HG03571 (cell line): ENCODE results near the gene MTA1.

Source experiments
- ATAC-seq: cut with Tn5 transposase; IDR thresholded peaks from one replicate; pipeline ENCODE4 v1.9.1; 2021; ENCODE audit not compliant: unreplicated experiment

The MTA1 gene

DNA sequence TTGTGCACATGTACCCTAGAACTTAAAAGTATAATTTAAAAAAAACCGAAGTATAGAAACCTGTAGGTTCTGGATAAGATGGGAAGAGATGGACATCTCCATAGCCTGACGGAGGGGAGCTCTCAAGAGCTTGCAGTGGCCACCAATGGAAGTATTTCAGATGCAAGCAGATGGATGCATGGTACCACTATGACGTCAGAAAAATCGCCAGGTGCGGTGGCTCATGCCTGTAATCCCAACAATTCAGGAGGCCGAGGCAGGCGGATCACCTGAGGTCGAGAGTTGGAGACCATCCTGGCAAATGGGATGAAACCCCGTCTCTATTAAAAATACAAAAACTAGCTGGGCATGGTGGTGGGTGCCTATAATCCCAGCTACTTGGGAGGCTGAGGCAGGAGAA lies 17.9 kb upstream of the MTA1 start:
- no peak for ATAC-seq

DNA sequence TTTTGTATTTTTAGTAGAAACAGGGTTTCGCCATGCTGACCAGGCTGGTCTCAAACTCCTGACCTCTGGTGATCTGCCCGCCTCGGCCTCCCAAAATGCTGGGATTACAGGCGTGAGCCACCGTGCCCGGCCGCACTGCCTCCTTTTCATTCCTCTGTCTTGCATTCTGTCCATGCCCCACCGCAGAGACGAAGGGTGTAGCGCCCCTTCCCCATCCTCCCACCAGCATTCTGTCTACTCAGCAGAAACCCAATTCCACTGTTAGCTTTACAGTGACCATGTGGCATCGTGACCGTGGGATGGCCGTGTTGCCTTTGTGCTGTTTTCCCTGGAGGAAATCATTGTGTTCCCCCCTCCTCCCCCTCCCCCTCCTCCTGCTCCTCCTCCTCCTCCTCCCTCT lies 11.0 kb upstream of the MTA1 start:
- ATAC-seq, result no peak

DNA sequence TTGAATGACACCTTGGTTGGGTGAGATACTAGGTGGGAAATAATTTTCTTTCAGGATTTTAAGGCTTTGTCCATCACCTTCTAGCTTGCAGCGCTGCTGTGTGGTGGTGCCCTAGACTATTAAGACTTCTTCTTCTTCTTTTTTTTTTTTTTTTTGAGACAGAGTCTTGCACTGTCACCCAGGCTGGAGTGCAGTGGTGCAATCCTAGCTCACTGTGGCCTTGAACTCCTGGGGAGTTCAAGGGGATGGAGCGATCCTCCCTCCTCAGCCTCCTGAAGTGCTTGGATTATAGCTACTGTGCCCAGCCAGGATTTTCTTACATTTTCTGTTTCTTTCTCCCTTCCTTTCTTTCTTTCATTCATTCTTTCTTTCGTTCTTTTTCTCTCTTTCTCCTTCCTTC lies 10.3 kb upstream of the MTA1 start:
- no peak for ATAC-seq

GRCh38 chr14:105410642-105411016 lies 9.0 kb upstream of the MTA1 start:
- ATAC-seq, result no peak

DNA sequence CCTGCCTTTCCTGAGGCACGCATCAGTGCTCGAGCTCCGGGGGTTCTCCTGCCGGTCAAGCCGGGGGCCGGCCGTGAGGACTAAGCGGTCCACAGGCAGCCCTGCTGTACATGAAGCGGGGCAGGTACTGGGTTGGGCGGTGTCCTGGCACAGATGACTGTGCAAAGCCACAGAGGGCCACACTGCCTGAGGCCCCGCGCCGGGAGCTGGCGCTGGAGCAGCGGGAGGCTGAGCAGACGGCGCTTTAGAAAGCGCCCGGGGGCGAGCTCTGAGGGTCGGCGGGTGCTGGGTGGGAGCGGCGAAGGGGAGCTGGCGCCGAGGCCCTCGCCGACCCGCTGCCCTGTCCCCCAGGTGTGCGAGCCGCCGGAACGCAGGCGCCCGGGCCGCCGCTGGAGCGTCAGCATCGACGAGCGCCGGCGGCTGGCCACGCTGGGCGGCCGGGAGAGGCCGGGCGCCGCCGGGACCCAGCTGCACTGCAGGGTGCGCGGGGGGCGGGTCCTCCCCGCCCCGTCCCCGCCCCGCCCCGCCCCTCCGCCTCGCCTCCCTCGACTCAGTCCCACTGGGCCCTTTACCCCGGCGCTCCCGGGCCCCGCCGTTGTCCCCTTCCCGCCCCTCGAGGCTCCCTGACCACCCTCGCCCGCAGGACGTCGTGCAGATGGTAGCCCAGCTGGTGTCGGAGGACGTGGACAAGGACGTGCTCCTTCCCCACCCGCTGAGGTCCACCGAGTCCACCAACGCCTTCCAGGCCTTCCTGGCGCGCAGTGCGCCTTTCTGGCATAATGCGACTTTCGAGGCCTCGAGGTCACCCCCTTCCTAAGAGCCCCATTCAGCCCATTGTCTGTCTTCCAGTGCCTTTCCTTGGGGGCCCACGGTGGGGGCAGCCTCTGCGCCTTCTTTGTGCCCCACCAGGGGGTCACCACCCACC lies 8.3 kb upstream of the MTA1 start:
- no peak for ATAC-seq

GRCh38 chr14:105411985-105412770 lies 7.4 kb upstream of the MTA1 start:
- ATAC-seq, result no peak

GRCh38 chr14:105412771-105413543 lies 6.7 kb upstream of the MTA1 start:
- no peak for ATAC-seq

GRCh38 chr14:105413544-105413886 lies 6.1 kb upstream of the MTA1 start:
- ATAC-seq, result no peak

DNA sequence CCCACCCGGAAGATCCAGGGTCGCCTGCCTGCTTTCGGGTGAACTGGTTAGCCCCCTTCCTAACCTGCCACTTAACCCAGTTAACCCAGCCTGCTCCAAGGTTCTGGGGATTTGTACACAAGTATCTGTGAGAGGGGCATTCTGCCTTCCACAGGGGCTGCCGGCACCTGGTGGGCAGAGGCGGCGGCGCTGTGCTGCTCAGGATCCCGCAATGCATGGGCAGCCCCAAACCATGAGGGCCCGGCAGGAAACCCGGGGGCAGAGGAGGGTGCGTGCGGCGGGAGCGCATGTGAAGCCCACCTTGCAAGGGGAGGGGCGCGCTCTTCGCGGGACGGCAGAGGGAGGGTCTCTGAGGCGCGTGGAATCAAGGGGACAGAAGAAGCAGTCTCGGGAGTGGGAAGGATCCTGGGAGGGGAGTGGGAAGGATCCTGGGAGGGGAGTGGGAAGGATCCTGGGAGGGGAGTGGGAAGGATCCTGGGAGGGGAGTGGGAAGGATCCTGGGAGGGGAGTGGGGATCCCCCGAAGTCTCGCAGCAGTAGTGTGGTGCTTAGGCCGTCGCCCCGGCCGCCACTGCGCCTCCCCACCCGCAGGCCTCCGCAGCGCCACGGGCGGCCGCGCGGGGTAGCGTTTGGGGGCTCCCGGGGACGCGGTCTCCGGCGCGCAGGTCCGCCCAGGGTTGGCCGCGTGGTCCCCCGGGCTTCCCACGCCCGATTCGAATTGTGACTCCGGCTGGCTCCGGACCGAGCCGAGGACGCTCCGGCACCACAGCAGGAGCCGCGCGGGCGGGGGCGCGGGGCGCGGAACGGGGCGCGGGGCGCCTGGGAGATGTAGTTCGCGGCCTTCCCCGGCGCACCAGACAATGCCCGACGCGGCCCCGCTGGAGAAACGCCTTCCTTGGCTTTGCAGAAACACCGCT lies 4.9 kb upstream of the MTA1 start:
- ATAC-seq, result no peak

DNA sequence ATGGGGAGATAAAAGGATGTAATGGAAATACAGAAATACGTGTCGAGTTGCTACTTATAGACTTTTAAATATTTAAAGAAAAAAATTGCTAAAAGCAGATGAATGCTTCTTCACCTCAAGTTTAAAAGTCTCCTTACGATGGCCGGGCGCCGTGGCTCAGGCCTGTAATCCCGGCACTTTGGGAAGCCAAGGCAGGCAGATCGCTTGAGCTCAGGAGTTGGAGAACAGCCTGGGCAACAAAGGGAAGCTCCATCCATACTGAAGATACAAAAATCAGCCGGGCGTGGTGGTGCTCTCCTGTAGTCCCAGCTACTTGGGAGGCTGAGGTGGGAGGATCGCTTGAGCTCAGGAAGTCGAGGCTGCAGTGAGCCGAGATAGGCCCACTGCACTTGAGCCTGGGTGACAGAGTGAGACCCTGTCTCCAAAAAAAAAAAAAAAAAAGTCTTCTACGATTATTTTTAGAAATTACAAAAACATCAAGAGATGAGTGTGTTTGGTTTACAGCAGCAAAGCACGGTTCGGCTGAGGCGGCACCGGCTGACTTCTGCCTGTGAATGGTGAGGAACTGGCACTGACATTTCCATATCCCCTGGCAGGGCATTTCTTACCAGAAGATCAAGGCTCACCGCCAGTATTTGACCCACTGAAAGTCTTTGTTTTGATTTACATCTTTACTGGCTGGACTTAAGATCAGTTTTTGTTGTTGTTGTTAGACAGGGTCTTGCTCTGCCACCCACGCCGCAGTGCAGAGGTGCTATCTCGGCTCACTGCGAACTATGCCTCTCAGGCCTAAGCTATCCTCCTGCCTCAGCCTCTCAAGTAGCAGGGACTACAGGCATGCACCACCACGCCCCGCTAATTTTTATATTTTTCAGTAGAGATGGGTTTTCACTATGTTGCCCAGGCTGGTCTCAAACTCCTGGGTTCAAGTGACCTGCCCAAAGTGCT lies 3.9 kb upstream of the MTA1 start:
- ATAC-seq, result no peak

GRCh38 chr14:105416671-105417070 lies 3.0 kb upstream of the MTA1 start:
- no peak for ATAC-seq

DNA sequence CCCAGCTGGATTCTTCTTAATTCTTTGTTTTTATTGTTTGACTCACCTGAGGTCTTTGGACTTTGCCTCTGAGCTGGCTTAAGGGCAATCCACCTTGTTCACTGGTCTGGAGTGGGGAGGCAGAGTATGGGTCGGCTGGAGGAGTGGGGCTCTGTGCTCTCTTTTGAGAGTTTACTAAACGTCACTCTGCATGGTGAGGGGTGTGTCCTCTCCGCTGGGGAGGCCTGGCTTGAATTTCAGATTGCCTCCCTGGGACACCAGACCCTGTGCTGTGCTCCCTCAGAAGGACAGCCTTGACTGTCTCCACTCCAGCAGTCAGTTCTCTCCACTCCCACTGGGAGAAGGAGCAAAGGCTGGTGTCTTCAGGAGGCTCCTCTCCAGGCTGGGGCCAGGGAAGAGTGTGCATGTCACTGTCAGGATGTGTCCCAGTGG lies 1.9 kb upstream of the MTA1 start:
- ATAC-seq, result no peak

- ATAC-seq, result no peak
Measured at GRCh38 chr14:105418269-105419194, 1.1 kb upstream of the MTA1 start.

GRCh38 chr14:105420101-105420973 lies 710 bp downstream of the MTA1 start:
- no peak for ATAC-seq

DNA sequence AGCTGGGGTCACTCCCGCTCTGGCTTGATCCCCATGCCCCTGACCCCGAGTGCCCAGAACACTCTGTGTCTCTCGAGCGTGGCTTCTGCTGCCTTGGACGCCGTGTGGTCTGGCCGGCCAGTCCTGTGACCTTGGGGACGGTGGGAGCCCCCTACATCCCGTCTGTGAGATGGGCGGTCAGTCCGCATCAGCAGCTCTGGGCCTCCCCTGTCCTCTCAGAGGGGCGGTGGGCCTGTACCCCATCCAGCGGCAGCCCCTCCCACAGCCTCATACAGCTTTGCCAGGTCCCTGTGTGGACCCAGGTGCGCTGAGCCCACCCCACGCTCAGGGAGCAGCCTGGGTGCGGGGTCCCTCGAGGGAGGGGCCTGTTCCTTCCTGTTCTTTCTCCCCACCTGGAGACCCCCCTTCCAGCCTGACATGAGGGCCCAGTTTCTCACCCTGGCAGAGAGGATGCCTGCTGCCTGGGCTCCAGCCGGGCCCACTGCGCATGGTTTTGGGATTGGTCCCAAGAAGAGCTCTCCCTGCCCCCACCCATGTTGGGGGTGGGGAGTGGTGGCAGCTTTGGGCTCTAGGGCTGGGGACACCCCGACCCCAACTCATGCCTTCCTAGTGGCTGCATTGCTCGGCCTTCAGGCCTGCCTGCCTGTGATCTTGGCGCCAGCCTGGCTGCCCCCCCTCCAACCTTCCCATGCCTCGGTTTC lies 1.5 kb downstream of the MTA1 start:
- no peak for ATAC-seq

DNA sequence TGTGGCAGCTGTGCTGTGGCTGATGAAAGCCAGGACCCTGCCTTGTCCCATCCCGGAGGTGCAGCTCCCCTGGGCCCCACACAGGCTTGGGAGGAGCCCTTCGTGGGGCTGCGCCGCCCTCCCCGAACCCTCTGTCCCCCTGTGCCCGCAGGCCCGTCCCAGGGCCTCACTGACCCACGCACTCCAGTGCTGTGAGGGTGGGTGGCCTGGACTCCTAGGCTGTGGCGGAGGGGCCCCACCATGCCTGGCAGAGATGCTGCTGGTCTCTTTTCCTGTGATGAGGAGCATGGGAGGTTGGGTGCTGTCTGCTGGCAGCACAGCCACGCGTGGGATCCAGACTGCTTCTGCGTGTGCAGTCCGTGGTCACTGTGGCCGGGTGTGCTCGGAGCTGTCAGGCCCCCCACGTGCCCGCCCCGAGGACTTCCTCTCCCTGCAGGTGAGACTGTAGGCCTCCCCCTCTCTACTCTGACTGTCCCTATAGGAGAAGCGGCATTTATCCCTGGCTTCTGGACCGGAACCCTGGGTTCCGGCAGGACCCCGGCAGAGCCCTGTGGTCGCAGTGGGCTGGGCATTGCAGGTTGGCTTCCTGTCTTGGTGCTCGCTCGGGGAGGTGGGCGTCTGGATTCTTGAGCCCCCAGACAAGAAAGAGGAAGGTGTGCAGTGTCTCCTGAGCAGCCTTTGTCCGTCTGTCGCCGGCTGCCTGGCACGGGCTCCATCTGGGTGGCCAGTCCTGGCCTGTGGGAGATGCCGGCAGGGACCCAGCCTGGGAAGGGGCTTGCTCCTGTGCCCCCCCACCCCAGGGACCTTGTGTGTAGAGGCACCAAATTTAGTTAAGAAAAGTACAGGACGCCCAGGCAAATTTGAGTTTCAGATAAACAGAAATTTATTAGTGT lies 2.3 kb downstream of the MTA1 start:
- no peak for ATAC-seq
